GM18870 (cell line): ENCODE results near the gene CDK5R2.

Experiments used
- ATAC-seq: cut with Tn5 transposase; IDR thresholded peaks from one replicate; pipeline ENCODE4 v1.9.1; 2021; ENCODE audit warnings: moderate library complexity; ENCODE audit not compliant: unreplicated experiment

Gene CDK5R2

DNA sequence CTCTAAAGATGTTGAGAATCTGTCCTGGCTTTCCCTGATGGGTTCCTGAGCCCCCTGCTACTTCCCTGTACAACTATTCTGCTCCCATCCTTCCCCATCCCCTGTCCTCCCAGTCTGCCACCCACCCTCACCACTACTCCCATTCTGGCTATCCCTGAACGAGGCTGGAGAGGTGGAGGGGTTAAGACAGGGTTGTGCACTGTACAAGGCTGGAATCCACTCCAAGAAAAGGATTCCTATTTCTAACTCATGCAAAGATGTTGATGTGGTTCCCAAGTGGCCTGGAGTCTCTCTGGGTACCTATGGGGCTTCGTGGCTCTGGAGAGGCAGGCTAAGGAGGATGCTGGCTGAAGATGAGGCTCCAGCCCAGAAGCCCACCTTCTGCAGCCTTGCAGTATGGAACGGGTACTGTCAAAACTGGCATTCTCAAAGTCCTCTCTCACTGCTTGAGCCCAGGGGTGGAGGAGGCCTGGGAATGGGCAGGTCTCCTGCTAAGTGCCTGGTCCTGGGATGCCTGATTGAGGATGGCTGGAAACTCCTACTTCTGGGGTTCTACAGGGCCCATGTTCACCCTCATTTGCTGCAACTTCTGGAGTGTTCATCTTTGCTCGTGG is 26.8 kb downstream of the CDK5R2 start:
- no peak for ATAC-seq

- ATAC-seq: no peak
These were observed 28.7 kb downstream of the CDK5R2 start for GRCh38 chr2:218988164-218988563.

DNA sequence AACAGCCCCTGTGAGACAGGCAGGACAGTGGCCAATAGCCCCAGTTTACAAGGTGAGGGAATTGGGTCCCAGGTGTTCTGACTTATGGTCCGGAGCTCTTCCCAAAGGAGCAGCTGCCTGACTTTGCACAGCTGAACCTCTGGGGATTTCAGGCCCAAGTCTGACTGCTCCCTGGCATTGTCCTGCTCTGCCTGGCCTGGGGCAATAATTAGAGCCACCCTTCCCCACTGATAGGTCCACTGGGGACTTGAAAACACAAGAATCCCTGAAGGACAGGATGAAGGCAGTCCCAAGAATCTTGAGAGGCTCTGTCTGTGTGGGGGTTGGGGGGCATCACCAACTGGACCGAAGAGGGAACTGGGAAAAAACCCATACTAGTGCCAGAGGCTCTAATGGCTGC is 29.2 kb downstream of the CDK5R2 start:
- no peak for ATAC-seq

GRCh38 chr2:218990052-218990451 is 30.6 kb downstream of the CDK5R2 start:
- ATAC-seq: no peak

DNA sequence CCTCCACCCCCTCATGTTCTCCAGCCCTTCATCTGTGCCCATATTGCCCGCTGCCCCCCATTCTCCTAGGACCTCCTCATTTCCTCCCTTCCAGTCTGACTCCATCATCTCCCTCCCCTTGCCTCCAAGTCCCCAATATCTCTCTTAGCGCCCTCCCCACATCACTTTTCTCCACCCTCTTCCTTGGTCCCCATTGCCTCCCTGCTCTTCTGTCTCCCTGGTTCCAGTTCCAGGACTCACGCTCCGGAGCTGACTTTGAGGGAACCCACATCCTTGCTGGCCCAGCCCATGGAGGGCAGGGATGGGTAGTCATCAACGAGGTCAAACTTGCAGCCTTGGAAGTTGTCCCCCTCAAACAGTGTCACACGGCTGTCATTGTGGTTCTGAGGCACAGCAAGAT is 31.1 kb downstream of the CDK5R2 start:
- no peak for ATAC-seq

- ATAC-seq: no peak
These were observed 32.3 kb downstream of the CDK5R2 start for GRCh38 chr2:218991674-218992168.

- no peak for ATAC-seq
These were observed 32.7 kb downstream of the CDK5R2 start for GRCh38 chr2:218992196-218992595.

DNA sequence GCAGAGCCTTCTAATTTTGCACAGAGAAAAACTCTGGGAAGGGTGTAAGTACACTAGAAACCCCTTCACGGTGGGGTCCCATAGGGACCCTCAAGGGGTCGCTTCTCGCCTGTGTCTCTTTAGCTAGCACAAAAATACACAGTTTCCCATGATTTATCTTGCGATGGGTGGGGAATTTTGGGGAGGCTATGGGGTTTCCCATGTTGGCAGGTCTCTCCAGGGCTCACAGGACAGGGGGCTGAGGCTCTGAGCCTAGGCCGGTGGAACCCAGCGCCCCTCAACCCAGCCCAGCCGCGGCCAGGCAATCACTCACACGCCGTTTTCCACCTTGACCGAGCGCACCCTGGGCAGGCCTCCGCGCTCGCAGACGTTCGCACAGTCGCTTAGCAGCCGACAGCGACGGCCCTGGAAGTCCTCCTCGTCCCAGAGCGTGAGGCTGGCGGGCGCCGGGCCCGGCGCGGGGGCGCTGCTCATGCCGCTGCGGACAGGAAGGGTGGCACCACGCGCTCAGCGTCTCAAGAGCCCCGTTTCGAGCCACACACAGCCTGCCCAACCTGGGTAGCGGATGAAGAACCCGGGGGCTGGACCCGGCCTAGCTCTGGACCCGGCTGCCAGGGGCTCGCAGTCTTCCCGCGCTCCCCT is 33.4 kb downstream of the CDK5R2 start:
- ATAC-seq: no peak

DNA sequence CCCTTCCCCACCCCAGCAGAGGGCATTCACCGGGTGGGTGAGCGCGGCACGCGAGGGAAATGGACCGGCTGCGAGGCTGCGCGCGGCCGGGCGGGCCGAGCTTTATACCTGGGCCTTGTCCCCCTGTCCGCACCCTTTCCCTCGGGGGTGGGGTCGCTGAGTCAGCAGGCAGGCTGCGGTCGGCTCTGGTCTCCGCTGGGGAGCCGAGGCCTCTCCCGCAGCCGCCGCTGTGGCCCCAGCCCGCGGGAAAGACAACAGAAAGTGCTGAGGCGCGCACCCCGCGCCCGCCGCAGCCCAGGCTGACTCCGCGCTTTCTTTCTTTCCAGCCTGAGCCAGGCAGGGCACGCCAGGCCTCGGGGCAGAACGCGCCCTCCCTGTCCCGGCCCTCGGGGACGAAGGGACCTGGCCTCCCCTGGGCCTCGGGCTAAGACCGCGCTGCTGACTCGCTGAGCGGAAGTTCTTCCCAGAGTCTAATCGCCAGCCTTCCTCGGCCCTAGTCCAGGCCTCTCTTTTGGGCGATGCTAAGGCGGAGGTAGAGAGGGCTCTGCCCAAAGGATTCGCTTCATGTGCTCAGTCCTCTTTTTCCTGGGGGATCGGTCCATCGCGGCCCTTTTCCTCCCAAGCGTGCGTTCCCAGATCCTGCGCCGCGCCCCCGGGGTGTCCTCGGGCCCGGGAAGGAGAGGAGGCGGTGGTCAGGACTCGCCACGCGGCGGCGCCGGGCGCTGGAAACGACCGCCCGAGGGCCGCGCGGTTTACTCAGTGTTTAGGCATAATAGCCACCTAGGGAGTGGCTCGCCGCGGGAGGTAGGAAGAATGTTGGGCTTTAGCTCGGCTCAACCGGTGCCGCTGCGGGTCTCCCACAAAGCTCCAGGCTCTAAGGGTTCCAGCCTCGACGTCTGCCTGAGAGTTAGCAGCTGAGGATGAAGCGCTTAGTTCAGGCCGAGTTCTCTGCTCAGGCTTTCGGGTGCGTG is 34.2 kb downstream of the CDK5R2 start, which contains the start of gene CRYBA2:
CRYBA2 (minus strand) TSS at position 78 of the 971 bp plus-strand sequence. CDS start 246 bp downstream, outside the sequence.
- ATAC-seq: no peak

- ATAC-seq: no peak
These were observed 36.1 kb downstream of the CDK5R2 start for GRCh38 chr2:218995561-218995960.

- no peak for ATAC-seq
These were observed 36.7 kb downstream of the CDK5R2 start for GRCh38 chr2:218995972-218996711.

DNA sequence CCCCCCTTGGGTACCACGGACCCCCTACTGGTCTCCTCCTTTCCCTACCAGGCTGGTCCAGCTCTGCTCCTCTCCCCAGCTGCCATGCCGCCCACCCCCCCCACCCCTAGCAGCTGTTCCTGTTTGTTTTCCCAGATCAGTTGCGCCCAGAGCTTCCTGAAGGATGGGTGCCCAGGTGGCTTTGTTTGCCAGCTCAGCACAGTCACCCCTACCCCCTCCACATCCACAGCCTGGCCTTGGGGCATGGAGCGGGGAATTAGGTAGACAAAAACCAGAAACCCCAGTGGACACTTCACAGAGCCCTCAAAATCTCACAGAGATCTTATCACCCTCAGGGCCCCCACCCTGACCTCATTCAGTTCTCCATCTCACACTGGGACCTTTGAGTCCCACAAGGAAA is 37.5 kb downstream of the CDK5R2 start:
- no peak for ATAC-seq

DNA sequence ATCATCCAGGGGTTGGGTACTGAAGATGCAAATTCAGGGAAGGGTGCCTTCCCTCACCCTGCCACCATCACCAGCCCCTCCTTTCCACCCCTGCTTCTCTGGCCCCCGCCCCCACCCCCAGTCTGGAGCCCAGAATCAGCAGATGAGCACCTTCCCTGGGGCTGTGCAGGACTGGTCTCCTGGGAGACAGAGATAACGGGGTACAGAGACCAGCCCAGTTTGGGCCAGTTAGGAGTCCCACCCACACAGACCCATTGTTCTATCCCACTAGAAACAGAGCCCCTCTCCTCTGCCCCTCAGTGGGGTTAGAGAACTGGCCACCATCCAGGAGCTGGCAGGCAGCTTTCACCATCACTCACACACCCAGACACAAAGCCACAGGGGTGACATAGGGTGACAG is 38.3 kb downstream of the CDK5R2 start:
- ATAC-seq: no peak

DNA sequence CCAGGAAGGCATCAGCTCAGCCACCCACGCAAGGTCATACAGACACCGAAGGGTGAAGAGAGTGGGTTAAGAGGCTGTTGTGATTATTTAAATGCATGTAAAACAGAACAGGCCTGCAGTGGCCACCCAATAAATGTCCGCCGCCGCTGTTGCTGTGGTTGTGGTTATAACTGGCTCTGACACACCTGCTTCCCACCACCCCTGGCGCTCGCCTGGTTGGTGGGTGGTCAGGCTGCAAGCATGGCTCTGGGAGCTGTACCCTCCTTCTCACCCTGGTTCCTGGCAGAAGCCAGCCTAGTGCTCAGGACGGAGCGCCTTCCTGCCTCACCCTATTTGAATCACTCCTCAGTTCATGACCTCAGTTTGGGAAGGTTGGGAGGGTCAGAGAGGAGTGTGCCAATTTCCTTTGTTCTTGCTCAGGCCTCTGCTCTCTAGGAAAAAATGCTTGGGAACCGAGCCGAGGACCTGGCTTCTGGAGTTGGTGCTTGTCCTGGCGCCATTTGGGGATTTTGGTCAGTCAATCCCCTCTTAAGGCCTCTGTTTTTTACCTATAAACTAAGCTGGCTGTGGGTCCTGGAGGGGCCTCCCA is 39.0 kb downstream of the CDK5R2 start:
- ATAC-seq: no peak

- no peak for ATAC-seq
These were observed 39.8 kb downstream of the CDK5R2 start for GRCh38 chr2:218999021-218999880.

GRCh38 chr2:218999881-219000568 is 40.6 kb downstream of the CDK5R2 start:
- ATAC-seq: no peak

DNA sequence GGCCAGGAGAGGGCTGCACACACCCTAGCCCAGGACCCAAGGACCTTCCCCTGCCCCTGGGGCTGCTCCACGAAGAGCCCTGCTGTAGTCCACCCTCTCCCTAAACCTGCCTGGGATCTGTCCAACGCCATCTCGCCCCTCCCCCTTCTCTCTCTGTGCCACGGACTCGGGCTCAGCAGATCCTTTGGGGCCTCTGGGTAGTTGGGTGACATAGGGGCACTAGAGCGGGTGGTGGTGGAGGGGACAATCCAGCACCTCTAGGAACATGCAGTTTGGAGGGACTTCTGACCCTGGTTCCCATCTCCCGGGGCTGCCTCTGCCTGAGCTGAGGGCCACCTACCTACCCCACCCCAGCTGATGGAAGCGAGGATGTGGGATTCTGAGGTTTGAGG is 41.1 kb downstream of the CDK5R2 start:
- ATAC-seq: no peak

DNA sequence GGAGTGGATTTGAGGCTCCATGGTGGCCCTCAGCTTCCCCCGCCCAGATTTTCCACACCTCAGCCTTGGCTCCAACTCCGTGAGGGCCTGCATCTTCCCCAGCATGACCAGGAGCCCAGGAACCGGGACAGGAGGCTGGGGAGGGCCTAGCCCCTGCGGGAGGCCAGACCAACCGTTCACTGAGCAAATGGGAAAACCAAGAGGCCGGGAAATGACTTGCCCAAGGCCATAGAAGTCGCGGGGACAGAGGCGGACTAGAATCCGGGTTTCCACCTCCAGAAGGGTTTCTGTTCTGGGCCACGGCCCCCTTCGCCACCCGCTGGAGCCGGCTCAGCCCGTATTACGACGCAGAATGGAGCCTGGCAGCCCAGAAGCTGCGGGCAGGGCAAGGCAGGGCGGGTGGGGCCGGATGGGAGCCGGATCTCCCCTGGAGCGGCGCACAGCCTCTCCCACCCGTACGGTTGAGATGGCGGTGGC is 41.7 kb downstream of the CDK5R2 start:
- no peak for ATAC-seq
